ENCODE data around the gene ZMYND11.
"Not testable (repeated sequence)": the region's sequence is repeated elsewhere in the genome, so short reads cannot be mapped to it uniquely, and the experiment has no call there.

The ZMYND11 gene

DNA sequence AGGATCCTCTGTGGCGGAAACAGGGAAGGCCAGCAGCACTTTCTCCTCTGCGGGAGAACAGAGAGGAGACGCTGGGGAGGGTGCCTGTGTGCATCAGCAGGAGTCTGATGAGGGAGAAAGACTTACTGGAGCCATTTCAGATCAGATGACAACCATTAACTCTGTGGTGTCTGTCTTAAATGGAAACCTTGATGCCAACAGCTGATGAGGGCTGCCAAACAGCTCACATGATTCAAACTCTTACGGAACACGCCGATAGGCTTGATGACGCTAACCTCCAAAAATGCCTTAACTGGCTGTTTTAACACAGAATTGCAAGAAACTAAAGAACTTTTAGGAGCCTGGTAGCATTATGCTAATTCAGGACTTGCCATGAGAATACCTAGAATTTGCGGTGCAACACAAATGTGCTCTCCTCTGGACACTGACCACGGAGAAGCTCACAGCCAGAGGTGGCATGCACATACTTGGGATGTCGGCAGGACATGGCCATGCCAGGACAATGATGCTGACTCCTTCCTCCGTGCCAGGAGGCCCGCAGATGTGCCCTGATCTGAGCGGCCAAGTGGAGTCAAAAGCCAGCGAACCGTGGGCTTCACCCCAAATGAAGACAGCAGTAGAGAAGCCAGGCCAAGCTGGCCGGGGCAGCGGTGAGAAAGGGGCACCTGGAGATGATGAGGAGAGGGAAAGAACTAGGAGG, 154.9 kb downstream of the ZMYND11 start:
- no peak overlapping the region for H3K4me3 Mint-ChIP-seq
- ATAC-seq = no peak

DNA sequence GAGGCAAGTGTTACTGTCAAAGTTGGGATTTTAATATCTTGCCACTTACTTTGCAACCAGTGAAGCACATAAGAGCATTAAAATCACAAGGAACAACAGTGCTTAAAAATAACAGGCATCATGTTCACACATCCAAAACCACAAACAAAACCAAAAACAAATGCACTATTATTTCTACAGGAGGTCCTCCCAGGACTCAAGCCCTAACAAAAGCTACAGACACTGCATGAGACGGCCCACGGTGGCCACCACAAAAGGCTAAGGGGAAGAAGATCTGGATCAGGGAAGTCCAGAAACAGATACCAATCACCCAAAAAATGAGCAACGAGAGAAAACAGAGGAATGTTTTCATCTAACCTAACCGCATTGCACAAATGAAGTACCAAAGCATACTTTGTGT, 158.4 kb downstream of the ZMYND11 start:
- H3K4me3 Mint-ChIP-seq = no peak overlapping the region

More for the DNA sequence above, 154.9 kb downstream of the ZMYND11 start:
- Mint-ChIP-seq H3K27ac (no peak overlapping the region), H3K27me3 (no peaks in the 10 kb centered on the region), H3K9me3 (no peaks in the 10 kb centered on the region), H3K4me1 (no peaks in the 10 kb centered on the region)
- no peak for DNase-seq

DNA sequence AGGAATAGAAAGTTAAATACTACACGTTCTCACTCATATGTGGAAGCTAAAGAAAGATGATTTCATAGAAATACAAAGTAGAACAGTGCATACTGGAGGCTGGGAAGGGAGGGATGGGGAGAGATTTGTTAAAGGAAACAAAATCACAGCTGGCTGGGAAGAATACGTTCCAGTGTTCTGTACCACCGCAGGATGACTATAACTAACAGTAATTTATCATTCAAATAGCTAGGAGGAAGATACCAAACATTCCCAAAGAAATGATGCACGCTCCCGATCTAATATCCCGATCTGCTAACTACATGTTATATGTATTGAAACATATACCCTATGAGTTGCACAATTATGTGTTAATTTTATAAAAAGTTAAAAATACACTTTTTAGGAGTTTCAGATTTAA, 162.3 kb downstream of the ZMYND11 start:
- ATAC-seq (no peak), DNase-seq (no peak)
- no peak overlapping the region for H3K27ac Mint-ChIP-seq
- no peak overlapping the region for H3K4me3 Mint-ChIP-seq
- no peaks in the 10 kb centered on the region for H3K9me3 Mint-ChIP-seq
- H3K27me3 Mint-ChIP-seq = no peaks in the 10 kb centered on the region
- H3K4me1 Mint-ChIP-seq = no peaks in the 10 kb centered on the region

More for the DNA sequence above, 158.4 kb downstream of the ZMYND11 start:
- no peak for DNase-seq
- H3K27ac Mint-ChIP-seq = no peak overlapping the region
- H3K4me1 Mint-ChIP-seq = no peaks in the 10 kb centered on the region
- H3K9me3 Mint-ChIP-seq = no peaks in the 10 kb centered on the region
- no peak for ATAC-seq
- no peaks in the 10 kb centered on the region for H3K27me3 Mint-ChIP-seq

DNA sequence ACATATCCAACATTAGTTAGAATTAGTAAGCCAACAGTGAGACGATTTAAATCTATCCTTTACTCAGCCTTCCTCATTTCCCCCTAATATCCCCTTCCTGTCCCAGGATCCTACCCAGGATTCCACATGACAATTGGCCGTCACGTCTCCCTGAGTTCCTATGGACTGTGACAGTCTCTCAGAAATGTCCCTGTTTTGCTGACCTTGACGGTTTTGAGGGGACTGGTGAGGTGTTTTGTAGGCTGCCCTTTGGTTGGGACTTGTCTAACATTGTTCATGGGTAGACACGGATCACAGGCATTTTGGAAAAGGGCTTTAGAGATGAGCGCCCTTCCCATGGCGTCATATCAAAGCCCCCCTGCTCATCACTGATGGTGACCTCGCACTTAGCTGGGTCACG, 162.8 kb downstream of the ZMYND11 start:
- DNase-seq (no peak), ATAC-seq (no peak)
- H3K27me3 Mint-ChIP-seq = no peaks in the 10 kb centered on the region
- H3K9me3 Mint-ChIP-seq = no peaks in the 10 kb centered on the region
- no peak overlapping the region for H3K4me3 Mint-ChIP-seq
- no peaks in the 10 kb centered on the region for H3K4me1 Mint-ChIP-seq
- no peak overlapping the region for H3K27ac Mint-ChIP-seq

DNA sequence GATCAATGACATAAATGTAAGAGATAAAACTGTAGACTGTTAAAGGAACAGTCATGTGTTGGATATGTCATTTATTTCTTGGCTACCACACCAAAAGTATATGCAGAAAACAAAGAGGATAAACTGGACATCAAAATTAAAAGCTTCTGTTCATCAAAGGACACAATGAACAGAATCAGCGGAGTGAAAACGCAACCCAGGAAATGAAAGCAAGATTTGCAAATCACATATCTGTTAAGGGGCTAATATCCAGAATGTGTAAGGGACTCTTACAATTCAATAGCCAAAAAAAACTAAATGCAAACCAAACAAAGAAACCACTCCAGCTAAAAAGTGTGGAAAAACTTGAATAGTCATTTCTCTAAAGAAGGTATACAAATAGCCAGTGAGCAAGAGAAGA, 164.3 kb downstream of the ZMYND11 start:
- Mint-ChIP-seq H3K4me3 (no peak overlapping the region), H3K27me3 (no peaks in the 10 kb centered on the region), H3K27ac (no peak overlapping the region), H3K9me3 (no peaks in the 10 kb centered on the region), H3K4me1 (no peaks in the 10 kb centered on the region)
- ATAC-seq (no peak), DNase-seq (no peak)

DNA sequence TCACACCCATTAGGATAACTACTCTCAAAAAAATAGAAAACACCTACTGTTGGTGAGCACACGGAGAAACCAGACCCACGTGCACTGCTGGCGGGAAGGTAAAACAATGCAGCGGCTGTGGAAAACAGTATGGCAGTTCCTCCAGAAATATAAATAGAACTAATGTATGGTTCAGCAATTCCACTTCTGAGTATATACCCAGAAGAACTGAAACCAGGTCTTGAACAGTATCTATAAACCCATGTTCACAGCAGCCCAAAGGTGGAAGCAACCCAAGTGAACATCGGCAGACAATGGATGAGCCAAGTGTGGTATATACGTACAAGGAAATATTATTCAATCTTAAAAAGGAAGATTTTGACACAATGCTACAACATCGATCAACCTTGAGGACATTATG, 164.7 kb downstream of the ZMYND11 start:
- ATAC-seq (no peak), DNase-seq (no peak)
- H3K4me3 Mint-ChIP-seq = no peak overlapping the region
- no peaks in the 10 kb centered on the region for H3K4me1 Mint-ChIP-seq
- H3K27me3 Mint-ChIP-seq = no peaks in the 10 kb centered on the region
- H3K9me3 Mint-ChIP-seq = no peaks in the 10 kb centered on the region
- no peak overlapping the region for H3K27ac Mint-ChIP-seq

DNA sequence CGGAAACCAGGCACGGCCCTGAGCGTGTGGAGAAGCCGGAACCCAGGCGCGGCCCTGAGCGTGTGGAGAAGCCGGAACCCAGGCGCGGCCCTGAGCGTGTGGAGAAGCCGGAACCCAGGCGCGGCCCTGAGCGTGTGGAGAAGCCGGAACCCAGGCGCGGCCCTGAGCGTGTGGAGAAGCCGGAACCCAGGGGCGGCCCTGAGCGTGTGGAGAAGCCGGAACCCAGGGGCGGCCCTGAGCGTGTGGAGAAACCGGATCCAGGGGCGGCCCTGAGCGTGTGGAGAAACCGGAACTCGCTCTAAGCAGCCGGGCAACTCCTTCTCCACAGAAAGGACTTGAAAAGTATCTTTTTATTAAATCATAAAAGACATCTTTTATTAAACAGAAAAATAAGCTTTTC, 165.3 kb downstream of the ZMYND11 start:
- not testable (repeated sequence) for H3K4me3 Mint-ChIP-seq, ATAC-seq, H3K9me3 Mint-ChIP-seq, DNase-seq, H3K27ac Mint-ChIP-seq, H3K4me1 Mint-ChIP-seq, H3K27me3 Mint-ChIP-seq

DNA sequence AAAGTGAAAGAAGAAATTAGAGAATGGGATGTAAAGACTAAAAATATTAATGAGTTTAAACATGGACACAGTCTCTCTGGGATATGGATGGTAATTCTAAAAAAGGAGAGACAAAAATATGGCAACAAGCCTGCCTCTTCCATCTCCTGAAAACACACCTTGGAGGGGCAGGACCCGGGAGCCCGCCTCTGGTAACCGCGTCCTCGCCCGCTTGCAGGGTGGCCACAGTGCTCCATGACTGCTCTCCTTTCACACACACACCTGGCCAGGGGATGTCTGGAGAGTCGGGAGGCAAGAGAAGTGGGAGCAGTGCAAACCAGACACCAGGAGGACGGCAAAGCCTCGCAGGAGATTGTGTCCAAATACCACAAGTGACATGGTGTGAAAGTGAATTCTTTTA, 166.3 kb downstream of the ZMYND11 start:
- no peak for DNase-seq
- H3K27ac Mint-ChIP-seq = no peak overlapping the region
- H3K4me3 Mint-ChIP-seq = no peak overlapping the region
- no peaks in the 10 kb centered on the region for H3K4me1 Mint-ChIP-seq
- ATAC-seq = no peak
- H3K27me3 Mint-ChIP-seq = no peaks in the 10 kb centered on the region
- H3K9me3 Mint-ChIP-seq = no peaks in the 10 kb centered on the region

Data from stimulated activated naive CD8-positive, alpha-beta T cell treated with anti-CD3 and anti-CD28 coated beads, Interleukin-15, amount 100 ng/mL, for 72 hours (primary cell).